T-helper 1 cell treated with Interleukin-12 subunit alpha and Interleukin-12 subunit beta and Interleukin-4 antibody, amounts not matched to agents 30 ng/mL and 1 ng/mL, for 36 hours (primary cell): ENCODE measurements around the gene HAVCR1. TPM values are rescaled to one million over a fixed set of nuclear protein-coding genes. Genes with fewer than 3 reads are reported as not detected.

Source experiments
- intact Hi-C: fragments of 100-400 bp; cut with micrococcal nuclease; formaldehyde crosslinking; loops from one replicate; pipeline ENCODE4 v1.15.1; 2024
- total RNA-seq: library from RNA; stranded (reverse); gene quantifications from 2 replicates; pipeline ENCODE4 v1.2.3, GENCODE V29; 2022

The HAVCR1 gene
- total RNA-seq, 1 donor from 2014 or later: 9.3 TPM

DNA sequence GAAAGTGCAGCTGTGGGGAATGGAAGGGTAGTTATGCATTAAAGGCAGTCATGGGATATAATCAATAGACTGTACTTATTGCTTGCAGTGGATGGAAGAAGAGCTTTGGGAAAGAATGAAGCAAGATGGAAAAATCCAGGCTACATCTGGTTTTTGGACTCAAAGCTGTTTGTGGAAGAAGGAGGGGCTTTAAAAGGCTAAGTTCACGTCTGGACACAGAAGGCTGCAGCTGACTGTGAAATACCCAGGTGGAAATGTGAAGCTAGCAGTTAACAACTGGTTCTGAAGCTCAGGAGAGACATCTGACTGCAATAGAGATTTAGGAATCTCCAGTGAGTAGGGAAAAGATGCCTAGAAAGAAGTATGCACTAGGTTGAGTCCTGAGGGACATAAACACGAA lies 52.7 kb downstream of the HAVCR1 start:
- intact Hi-C loops: no loop called here

GRCh38 chr5:157004893-157005551 lies 53.9 kb downstream of the HAVCR1 start:
- intact Hi-C loops: no loop called here

- intact Hi-C loops: no loop called here
Measured at GRCh38 chr5:156991714-156992113, 67.2 kb downstream of the HAVCR1 start.

DNA sequence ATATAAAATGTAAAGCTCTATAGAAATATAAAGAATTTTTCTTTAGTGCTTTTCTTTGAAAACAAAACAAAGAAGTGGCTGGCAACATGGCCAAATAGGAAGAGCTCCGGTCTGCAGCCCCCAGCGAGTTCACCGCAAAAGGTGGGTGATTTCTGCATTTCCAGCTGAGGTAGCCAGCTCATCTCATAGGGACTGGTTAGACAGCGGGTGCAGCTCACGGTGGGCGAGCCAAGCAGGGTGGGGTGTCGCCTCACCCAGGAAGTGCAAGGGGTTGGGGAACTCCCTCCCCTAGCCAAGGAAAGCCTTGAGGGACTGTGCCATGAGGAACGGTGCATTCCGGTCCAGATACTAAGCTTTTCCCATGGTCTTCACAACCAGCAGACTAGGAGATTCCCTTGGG lies 74.9 kb downstream of the HAVCR1 start:
- intact Hi-C loops: no loop called here

GRCh38 chr5:156981481-156981880 lies 77.4 kb downstream of the HAVCR1 start:
- intact Hi-C loops: no loop called here

Other genes with a start within 250 kb of the HAVCR1 start
- gene PPP1R2B, start 208.8 kb downstream of the HAVCR1 start, total RNA-seq: 0.29 and 0.68 TPM in 2 replicates
- 28.1 and 31.5 TPM in 2 replicates for gene TIMD4, start 95.9 kb downstream of the HAVCR1 start, total RNA-seq
- gene HAVCR2, start 49.9 kb upstream of the HAVCR1 start, total RNA-seq: 215 and 218 TPM in 2 replicates
- 13.2 and 15.0 TPM in 2 replicates for gene MED7, start 83.7 kb upstream of the HAVCR1 start, total RNA-seq
- not detected in 2 replicates for gene GARIN3, start 107.1 kb upstream of the HAVCR1 start, total RNA-seq
- 295 and 307 TPM in 2 replicates for gene ITK, start 121.7 kb upstream of the HAVCR1 start, total RNA-seq
- 371 and 392 TPM in 2 replicates for gene CYFIP2, start 207.0 kb upstream of the HAVCR1 start, total RNA-seq